ENCODE results near the gene MRPS27.
"Not testable (repeated sequence)": the region's sequence is repeated elsewhere in the genome, so short reads cannot be mapped to it uniquely, and the experiment has no call there.

MRPS27 gene

DNA sequence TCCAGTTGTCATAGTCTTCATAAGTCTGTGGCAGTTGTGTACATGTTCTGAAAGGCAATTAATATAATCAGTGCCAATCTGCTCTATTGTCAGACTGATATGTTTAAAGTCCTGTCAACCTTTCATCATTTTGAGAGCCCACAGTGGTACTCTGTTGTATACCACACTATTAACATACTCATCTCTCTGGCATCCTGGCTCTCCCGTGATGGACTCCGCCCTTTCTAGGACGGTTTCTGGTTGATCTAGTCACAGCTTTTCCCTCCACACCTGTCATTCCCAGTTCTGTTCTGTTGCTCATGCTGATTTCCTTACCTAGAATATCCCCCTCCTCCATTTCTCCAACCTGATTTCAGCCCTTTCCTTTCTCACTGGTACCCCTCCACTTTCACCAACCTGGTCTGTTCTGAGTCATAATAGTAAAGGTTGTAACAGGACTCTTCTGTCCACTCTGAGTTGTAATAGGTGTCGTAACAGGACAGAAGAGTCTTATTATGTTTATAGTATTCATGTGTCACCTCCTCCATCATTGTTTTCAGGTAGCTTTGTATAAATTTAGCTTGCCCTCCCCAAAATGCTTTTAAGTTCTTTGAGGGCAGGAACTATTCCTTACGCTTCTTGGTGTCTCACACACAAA is 4.3 kb upstream of the MRPS27 start:
- no peak for FAIRE-seq

DNA sequence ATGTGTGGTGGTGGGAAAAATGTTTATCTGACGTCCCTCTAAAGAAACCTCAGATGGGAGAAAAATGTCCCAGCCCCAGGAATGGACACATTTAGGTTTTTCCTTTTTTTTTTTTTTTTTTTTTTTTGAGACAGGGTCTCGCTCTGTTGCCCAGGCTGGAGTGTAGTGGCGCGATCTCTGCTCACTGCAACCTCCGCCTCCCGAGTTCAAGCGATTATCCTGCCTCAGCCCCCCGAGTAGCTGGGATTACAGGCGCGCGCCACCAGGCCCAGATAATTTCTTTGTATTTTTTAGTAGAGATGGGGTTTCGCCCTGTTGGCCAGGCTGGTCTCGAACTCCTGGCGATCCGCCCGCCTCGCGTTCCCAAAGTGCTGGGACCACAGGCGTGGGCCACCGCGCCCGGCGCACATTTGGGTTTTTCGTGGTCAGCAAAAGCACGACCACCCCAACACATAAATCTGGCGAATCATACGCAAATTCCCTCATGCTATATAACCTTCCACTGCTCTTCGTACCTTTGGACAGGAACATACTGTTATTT is 535 bp downstream of the MRPS27 start:
- FAIRE-seq, result not testable (repeated sequence)

DNA sequence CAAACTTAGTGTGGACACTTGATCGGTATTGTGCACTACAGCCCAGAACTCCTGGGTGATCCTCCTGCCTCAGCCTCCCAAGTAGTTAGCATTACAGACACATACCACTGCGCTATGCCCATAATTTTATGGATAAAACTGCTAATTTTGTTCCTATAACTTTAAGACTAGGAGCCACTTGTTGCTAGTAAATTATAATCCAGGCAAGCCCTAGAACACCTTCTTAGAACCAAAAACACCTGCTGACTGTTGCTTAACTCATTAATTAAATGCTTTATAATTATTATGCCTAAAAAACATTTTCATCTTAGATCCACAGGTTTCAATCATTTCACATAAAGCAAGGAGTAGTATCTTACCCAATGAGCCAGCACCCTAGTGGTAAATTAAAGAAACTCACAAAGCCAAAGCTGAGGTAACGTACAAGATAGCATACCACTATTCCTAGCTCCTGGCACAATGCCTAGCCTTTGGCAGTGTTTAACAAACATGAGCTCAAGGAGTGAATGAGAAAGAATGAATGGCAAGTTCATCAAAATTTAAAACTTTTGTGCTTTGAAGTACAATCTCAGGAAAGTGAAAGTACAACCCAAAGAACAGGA is 5.4 kb downstream of the MRPS27 start:
- FAIRE-seq, result no peak

DNA sequence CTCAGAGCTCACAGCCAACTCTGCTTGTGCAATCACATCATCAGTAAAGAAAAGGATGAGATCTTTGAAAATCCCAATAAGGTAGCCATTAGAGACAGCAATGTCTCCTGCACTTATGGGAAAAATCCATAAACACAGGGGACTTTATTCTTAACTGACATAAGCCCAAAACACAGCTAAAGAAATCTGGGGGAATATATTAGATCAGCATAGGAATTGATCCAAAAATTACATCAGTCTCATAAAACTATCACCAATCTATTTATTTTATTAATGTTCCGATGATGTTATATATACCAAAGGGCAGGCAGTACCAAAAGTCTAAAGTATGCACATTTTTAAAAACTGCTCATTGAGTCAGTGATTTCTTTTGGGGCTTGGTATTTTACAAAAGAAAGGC is 6.9 kb downstream of the MRPS27 start:
- no peak for FAIRE-seq

DNA sequence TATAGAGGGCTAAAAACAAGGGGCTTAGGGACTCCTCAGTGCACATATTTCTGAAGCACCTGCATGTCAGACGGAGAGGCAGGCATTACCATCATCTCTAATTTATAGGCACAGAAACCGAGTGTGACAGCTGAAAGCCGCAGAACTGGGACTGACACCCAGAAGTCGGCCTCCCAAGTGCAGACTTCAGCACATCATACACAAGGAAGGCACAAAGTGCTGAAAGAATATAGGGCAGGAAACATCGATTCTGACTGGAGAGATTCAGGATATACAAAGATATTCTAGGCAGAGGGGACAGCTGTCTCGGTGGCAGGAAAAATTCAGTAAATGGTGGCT is 11.2 kb downstream of the MRPS27 start:
- FAIRE-seq, result no peak

DNA sequence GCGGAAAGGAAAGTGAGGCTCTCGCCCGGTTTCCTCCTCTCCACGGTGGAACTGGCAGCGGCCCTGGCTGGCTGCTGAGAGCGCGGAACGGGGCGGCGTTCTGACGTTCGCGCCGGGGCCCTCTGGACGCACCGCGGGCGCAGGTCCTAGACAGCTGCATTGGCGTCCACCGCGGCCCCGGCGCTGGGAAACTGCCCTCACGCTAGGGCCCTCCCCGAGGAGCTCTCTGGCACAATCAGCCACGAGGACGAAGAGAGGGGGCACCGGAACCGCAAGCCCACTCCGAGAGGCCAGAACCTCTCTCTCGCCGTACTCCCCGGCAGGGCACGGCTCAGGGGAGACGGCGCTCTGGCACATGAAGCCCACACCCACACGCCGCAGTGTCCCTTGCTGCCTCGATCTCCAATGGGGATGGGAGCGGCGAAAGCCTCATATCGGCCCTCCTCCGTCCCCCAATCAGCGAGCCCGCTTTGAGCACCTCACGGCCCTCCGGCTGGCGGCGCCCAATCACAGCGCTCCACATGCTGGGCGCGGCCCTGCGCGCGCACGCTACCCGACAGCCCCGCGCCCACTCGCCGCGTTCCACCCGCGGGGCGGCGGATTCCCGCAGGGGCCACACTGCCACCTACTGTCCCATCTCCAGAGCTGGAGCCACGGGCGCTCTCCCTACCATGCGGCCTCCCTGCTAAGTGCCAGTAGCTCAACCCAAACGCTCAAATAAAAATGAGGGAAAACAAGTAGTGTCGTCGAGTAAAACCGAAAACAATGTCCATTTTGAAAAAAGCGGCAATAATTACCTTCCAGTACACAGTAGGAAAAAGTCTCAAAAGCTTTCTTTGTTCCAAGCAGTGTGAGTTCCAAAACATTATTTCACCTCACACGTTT is 11.8 kb downstream of the MRPS27 start:
- no peak for FAIRE-seq

DNA sequence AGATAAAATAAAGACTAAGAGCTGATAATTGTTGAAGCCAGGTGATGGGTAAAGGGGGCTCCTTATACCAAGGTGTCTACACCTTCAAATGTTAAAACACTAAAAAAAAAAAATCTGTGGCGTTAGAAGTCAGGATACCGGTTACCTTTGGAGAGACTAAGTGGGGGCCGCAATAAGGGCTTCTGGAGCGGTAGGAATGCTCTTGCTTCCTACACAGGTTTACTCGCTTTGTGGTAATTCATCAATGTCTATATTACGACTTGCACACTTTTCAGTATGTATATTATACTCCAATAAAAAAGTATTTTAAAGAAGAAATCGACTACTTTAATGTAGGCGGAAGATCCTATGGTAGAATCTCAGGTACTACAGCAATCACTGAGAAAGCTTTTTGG is 12.5 kb downstream of the MRPS27 start:
- FAIRE-seq, result no peak

DNA sequence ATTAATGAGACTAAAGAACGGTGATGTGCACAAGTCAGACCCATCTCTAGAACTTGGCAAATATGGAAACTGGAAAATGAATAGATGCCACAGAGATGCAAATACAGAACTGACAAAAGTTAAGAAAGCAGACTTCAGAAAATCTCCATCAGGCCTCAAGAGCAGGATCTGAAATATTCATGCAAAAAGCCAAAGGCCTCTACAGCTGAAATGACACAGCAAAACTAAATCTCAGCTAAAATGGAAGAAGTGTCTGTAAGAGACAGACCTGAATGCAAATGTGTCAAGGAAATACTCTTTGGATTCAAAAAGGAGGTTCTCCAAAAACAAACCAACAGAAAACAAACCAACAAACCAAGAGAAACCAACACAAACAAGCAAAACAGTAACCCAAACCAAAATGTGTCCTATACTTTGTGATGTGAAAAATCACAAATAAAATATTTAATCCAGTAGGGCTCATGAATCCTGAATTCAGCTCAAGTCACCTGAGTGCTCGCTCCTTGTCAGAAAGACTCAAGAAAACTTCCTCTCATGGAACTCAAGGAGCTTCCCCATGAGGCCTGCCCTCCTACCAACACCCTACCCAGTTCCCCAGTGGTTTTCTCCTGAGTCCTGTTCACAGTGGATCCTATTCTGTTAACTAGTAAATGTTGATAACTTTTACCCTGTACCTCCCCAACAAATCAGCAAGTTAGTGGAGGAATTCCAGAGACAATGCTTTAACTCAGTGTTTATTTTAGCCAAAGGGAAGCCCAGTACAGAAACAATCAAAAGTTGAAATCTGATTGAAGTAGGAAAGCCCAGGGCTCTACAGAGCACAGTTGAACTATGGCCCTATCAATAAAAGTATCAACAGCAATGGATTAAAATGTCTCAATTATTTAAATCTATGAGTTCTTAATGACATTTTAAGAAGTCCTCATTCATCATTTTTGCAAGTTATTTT is 14.6 kb downstream of the MRPS27 start:
- FAIRE-seq, result no peak

DNA sequence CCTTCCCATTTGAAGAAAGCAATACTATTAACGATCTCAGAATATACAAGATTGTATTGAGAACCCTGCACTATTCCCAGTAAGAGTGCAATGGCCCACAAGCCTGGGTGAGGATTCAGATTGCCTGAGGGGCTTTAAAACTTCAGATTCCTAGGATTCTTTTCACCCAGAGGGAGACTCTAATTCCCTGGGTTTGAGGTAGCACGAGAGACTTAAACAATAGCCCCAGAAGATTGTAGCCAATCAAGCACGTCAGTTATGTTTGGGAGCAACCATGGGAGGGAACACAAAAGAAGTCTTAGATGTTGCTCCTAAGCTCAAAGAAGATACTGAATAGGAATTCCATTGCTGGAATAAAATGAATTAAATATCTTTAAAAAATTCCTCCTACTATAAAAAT is 17.9 kb downstream of the MRPS27 start:
- FAIRE-seq, result no peak

DNA sequence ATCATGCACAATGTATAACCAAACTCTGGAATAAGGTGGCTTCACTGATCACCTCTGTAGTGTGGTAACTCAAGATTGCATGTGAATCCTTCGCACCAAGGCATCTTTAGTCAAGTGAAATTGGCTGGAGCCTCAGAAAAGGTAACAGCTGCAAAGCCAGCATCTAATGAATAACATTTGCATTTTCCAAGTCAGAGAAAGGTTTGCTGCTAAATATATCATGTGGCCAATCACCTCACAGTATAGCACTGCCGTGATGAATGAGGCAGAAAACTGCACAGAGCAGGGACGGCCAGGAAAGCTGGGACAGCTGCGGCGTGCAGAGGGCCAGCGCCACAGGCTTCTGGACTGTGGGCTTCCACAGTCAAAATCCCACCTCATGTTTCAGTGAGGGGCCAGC is 18.5 kb downstream of the MRPS27 start:
- no peak for FAIRE-seq

DNA sequence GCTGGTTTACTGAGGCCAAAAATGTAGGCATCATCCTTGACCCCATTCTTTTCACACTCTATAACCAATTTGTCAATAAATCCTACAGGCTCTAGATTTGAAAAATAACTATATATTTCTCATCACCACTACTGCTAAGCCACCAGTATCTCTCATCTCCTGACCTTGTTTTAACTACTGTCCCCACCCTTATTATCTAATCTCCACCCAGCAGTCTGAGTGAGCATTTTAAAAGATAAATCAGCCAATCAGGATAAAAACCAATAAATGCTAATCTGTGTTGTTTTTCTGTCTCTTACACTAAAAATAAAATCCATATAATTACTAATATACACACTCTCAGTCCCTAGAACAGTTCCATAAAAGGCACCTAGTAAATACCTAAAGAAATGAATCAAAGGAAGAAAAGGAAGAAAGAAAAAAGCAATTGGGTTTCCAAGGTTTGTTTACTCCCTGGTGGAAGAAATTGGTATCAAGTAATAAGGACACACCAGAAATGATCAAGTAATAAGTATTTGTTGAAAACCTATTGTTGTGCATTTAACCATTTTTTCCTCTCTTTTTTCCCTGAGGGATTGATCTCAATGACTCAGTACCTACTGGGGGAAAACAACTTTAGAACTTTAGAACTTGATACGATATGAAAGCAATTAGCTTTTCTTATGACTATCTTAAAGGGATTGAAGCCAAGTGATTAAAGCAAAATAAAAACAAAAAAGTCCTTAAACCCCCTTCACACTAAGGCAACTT is 19.3 kb downstream of the MRPS27 start:
- FAIRE-seq, result no peak

DNA sequence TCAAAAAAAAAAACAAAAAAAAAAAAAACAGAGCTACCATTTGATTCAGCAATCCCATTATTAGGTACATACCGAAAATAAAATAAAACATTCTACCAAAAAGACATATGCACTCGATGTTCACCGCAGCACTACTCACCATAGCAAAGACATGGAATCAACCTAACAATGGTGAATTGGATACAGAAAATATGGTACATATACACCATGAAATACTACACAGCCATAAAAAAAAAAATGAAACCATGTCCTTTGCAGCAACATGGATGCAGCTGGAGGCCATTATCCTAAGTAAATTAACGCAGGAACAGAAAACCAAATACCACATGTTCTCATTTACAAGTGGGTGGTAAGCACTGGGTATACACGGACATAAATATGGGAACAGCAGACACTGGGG is 21.3 kb downstream of the MRPS27 start:
- no peak for FAIRE-seq

DNA sequence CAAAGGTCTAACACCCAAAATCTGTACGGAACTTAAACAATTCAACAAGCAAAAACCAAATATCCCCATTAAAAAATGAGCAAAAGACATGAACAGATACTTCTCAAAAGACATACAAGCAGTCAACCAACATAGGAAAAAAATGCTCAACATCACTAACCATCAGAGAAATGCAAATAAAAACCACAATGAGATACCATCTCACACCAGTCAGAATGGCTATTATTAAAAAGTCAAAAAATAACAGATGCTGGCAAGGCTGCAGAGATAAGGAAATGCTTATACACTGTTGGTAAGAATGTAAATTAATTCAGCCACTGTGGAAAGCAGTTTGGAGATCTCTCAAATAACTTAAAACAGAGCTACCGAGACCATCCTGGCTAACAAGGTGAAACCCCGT is 21.9 kb downstream of the MRPS27 start:
- FAIRE-seq, result not testable (repeated sequence)

DNA sequence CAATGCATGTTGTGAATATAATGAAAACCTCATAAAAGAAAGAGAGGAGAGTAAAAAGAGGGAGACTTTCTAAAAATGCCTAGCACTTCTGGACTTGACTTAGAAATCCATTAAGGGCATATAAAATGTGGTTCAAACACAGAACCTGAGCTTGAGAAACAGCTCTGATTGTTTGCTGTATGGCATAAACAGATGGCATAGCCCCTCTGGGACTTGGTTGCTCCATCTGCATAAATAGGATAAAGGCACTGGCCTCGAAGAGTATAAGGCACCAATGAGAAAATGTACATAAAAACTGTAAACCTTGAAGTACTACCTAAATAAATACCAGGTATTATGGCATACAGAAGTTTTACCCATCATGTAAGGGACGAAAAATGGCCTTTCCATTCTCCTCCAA is 23.8 kb downstream of the MRPS27 start:
- FAIRE-seq, result no peak

DNA sequence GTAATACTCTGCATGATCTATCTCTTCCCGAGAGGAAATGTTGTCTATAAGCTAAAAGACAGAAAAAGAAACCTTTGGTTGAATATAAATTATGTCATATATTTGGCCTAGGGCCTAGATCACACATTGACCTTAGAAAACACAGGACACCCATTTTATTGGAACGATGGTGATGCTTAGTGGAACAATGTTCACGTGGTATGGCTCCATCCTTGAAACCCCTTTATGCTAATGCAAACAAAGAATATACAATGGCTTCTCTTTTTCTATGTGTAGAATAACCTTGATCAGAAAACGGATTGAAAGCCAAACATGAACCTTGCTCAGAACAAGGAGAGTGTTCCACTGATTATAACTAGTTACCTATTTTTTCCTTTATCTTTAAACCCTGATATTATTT is 24.5 kb downstream of the MRPS27 start:
- FAIRE-seq, result no peak

DNA sequence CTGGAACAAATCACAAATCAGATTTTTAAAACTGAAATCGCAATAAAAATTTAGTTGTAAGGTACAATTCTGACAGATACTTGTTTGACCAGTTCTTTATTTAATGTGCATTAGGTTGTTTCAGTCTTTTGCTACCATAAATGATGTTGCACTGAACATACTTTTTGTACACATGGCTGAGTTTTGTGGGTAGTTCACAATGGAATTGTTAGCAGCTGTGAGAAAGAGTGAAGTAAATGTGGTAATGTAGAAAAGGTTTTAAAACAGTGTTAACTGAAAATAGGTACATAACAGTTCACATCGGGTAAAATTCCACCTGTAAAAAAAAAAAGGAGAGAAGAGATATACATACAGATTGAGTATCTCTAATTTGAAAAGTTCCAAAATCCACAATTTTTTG is 25.6 kb downstream of the MRPS27 start:
- no peak for FAIRE-seq

DNA sequence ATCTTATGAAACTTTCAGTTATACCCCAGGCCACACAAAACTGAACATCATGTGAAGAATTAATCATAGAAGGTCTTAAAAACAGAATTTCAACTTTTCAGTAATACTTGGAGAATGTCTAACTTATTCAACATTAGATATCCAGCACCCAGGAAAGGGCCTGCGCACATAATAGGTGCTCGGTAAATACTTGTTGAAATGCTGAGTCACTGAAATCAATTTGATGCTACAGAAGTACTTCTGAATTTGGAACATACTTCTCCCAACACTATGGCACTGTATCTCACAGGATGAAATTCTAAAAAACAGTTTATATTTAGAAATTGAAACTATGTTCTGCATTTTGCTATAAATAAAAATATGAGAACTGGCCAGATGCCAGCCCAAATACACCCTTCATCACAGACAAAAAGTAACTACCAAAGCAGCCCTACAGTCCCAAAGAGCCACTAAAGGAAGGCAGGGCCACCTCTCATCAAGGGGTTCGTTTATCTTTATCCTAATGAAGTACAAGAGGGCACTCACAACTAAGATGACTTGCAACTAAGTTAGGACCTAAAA is 26.5 kb downstream of the MRPS27 start:
- no peak for FAIRE-seq

DNA sequence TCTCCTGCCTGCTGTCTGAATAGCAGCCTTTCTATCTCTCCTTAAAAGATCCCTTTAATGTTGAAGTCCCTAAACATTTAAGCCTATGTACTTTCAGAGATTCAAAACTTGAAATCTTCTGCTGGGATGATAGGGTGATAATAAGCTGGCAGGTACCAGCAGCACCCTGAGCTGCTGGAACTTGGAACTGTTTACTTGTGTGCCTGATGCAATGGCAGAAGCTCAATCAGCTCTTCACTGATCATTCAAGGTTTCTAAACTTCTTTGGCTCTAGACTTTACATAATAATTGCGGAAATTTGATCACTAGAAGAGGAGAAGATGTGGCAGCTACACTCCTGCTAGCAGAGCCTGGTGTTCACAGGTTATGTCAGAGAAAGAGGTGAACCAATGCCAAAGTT is 27.6 kb downstream of the MRPS27 start:
- FAIRE-seq, result no peak

DNA sequence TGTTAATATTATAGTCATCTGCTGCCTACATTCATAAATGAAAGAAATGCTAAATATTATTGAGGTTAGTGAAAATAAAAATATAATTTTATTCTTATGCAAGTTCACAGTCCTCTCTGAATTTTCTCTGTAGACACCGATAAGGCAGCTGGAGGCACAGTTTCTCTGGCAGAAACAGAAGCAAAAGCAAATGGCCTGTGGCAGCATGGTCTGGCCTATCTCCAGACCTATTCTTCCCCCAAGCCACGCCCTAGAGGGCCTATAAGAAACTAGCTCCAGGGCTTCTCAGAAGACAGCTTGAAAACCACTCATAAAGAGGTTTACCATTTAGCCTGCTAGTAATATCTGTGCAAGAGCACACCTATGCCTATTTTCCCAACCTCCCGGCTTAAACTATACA is 28.4 kb downstream of the MRPS27 start:
- no peak for FAIRE-seq

DNA sequence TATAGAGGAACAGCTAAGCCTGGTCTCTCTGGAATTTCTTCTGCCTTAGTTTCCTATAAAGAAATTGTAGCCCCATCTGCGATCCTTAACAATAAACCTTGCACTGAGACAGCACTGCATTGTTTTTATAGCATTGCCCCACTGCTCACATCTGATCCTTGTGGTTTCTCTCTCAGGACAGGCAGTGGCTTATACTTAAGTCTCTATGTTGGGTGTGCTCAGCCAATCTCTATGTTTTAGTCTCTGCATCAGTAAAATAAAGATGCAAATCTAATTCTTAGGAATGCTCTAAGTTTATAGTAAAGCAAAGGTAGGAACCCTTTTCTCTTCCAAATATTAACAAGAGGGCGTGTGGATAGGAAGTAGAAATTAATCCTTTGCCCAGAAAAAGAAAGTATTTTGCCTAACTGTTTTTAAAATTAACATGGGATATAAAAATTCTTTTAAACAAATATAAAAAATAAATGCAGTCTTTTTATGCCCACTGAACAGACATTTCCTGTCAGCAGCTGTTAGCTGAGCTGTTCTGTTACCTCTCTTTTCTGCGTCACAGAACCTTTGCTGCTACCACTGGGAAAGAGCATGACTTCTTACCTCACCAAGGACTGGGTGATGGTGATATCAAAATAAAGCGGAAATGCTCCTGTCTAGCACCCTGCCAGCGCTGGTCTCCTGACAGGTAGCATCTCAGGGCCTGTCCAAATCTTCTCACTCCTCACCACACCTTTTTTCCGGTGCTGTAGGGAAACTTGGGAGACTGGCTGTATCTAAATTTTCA is 29.5 kb downstream of the MRPS27 start:
- FAIRE-seq, result no peak

DNA sequence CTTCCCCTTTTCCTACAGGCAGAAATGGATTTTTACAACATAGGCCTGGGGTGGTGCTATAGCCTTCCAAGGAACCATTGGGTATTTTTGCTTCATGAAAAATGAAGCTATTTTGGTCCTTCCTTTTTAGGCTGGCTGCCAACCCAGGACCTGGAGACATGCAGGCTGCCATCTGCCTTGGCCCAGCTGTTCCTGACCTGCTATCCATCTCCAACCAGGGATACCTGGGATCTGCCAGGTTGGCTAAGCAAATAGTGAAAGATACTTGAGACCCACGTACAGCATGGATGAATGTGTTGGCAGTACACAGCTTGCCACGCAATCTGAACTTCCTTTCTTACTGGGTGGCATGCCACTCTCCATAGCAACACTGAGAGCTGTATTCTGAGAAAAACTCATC is 31.1 kb downstream of the MRPS27 start:
- FAIRE-seq, result no peak
